DMS114 treated with DMSO at 0.1 percent for 48 hours (cell line): Measurements from ENCODE around the gene FARP2.
"Not testable (repeated sequence)": the region's sequence is repeated elsewhere in the genome, so short reads cannot be mapped to it uniquely, and the experiment has no call there.

Experiments
- DNase-seq: peaks from one replicate; lab custom pipeline; 2025; ENCODE audit not compliant: unreplicated experiment; lab: John Stamatoyannopoulos, UW

Gene FARP2

GRCh38 chr2:241451840-241452506 is 95.9 kb downstream of the FARP2 start:
- DNase-seq: no peak

- not testable (repeated sequence) for DNase-seq
Measured at GRCh38 chr2:241453919-241454318, 97.8 kb downstream of the FARP2 start.

GRCh38 chr2:241454837-241455485 is 98.9 kb downstream of the FARP2 start:
- DNase-seq: no peak

GRCh38 chr2:241456546-241456945 is 100.5 kb downstream of the FARP2 start:
- DNase-seq: no peak

- DNase-seq: no peak
Measured at GRCh38 chr2:241458687-241459086, 102.6 kb downstream of the FARP2 start.

GRCh38 chr2:241459520-241459919 is 103.4 kb downstream of the FARP2 start:
- DNase-seq: no peak

GRCh38 chr2:241460631-241461030 is 104.5 kb downstream of the FARP2 start:
- no peak for DNase-seq

GRCh38 chr2:241461693-241462677 is 105.9 kb downstream of the FARP2 start:
- no peak for DNase-seq

- DNase-seq: no peak
Measured at GRCh38 chr2:241463276-241464135, 107.4 kb downstream of the FARP2 start.

GRCh38 chr2:241465543-241465942 is 109.5 kb downstream of the FARP2 start:
- no peak for DNase-seq

- DNase-seq: no peak
Measured at GRCh38 chr2:241466230-241466629, 110.1 kb downstream of the FARP2 start.

GRCh38 chr2:241467777-241468475 is 111.8 kb downstream of the FARP2 start:
- DNase-seq: no peak

GRCh38 chr2:241468476-241468781 is 112.3 kb downstream of the FARP2 start:
- no peak for DNase-seq

- no peak for DNase-seq
Measured at GRCh38 chr2:241469746-241470145, 113.7 kb downstream of the FARP2 start.

- DNase-seq: no peak
Measured at GRCh38 chr2:241473399-241473798, 117.3 kb downstream of the FARP2 start.

- DNase-seq: no peak
Measured at GRCh38 chr2:241475267-241475666, 119.2 kb downstream of the FARP2 start.

- no peak for DNase-seq
Measured at GRCh38 chr2:241478166-241478565, 122.1 kb downstream of the FARP2 start.

- no peak for DNase-seq
Measured at GRCh38 chr2:241479026-241479898, 123.2 kb downstream of the FARP2 start.

GRCh38 chr2:241481687-241482086 is 125.6 kb downstream of the FARP2 start:
- DNase-seq: no peak
